NCI-H146 (cell line): ENCODE results near the gene EBF3.

Source experiments
- DNase-seq: peaks from one replicate; lab custom pipeline; 2025; lab: John Stamatoyannopoulos, UW

The EBF3 gene

GRCh38 chr10:129963641-129964501 is at the start of gene EBF3:
EBF3 (minus strand) TSS chr10:129964274; CDS start chr10:129963768, 506 bp downstream.
- peak; percentile 4 for DNase-seq

- DNase-seq = no peak
These were observed 49.5 kb upstream of the EBF3 start for GRCh38 chr10:130013335-130014262.

- no peak for DNase-seq
These were observed 48.1 kb upstream of the EBF3 start for GRCh38 chr10:130012129-130012528.

- DNase-seq = no peak
These were observed 46.6 kb upstream of the EBF3 start for GRCh38 chr10:130010653-130011052.

- DNase-seq = no peak
These were observed 45.2 kb upstream of the EBF3 start for GRCh38 chr10:130009228-130009627.

- no peak for DNase-seq
These were observed 39.9 kb upstream of the EBF3 start for GRCh38 chr10:130003787-130004613.

- DNase-seq = no peak
These were observed 39.1 kb upstream of the EBF3 start for GRCh38 chr10:130003166-130003565.

- no peak for DNase-seq
These were observed 38.5 kb upstream of the EBF3 start for GRCh38 chr10:130002606-130003005.

GRCh38 chr10:130000918-130001317 is 36.8 kb upstream of the EBF3 start:
- DNase-seq = no peak

- no peak for DNase-seq
These were observed 35.1 kb upstream of the EBF3 start for GRCh38 chr10:129999140-129999539.

- no peak for DNase-seq
These were observed 29.5 kb upstream of the EBF3 start for GRCh38 chr10:129993621-129994020.

- no peak for DNase-seq
These were observed 28.3 kb upstream of the EBF3 start for GRCh38 chr10:129992356-129992755.

- no peak for DNase-seq
These were observed 18.8 kb upstream of the EBF3 start for GRCh38 chr10:129982825-129983224.

GRCh38 chr10:129978980-129979379 is 14.9 kb upstream of the EBF3 start:
- no peak for DNase-seq

- no peak for DNase-seq
These were observed 14.2 kb upstream of the EBF3 start for GRCh38 chr10:129978322-129978721.

- no peak for DNase-seq
These were observed 13.7 kb upstream of the EBF3 start for GRCh38 chr10:129977794-129978193.

GRCh38 chr10:129973674-129974059 is 9.6 kb upstream of the EBF3 start:
- DNase-seq = no peak

- DNase-seq = no peak
These were observed 9.0 kb upstream of the EBF3 start for GRCh38 chr10:129972966-129973673.

- DNase-seq = no peak
These were observed 8.3 kb upstream of the EBF3 start for GRCh38 chr10:129972145-129972965.

GRCh38 chr10:129971381-129972144 is 7.5 kb upstream of the EBF3 start:
- peak; percentile 20 for DNase-seq
